IMR-90 (cell line): ENCODE measurements around the gene FNTB.

ENCODE experiments used
- CEBPB ChIP-seq: IDR thresholded peaks from 2 replicates; pipeline ENCODE4 v1.6.1; 2012; ENCODE audit warnings: low read depth, low read length, improper control_type of control experiment
- MXI1 ChIP-seq: IDR thresholded peaks from 2 replicates; pipeline ENCODE4 v1.6.1; 2012; ENCODE audit warnings: low read depth, mild to moderate bottlenecking, low read length, moderate library complexity, borderline replicate concordance
- NFE2L2 ChIP-seq: fragments of 150-350 bp; IDR thresholded peaks from 2 replicates; pipeline ENCODE4 v1.6.1; 2016; ENCODE audit warnings: low read depth, mild to moderate bottlenecking, low read length
- POLR2A ChIP-seq: IDR thresholded peaks from 2 replicates; pipeline ENCODE4 v1.6.1; 2012; ENCODE audit warnings: mild to moderate bottlenecking, low read depth, low read length
- SMC3 ChIP-seq: fragments of 150-350 bp; IDR thresholded peaks from 2 replicates; pipeline ENCODE4 v1.6.1; 2016; ENCODE audit warnings: low read depth, mild to moderate bottlenecking, antibody characterized with exemption, low read length, moderate library complexity
- TF ChIP-seq, protein P1 (sequence below): conservative IDR thresholded peaks from 2 replicates; pipeline ENCODE4 v1.5.1; 2012; ENCODE audit warnings: mild to moderate bottlenecking, low read depth, low read length, improper control_type of control experiment
- TF ChIP-seq, protein P2 (sequence below): fragments of 150-350 bp; IDR thresholded peaks from 2 replicates; pipeline ENCODE4 v1.6.1; 2017; ENCODE audit warnings: mild to moderate bottlenecking, antibody characterized with exemption, low read length, low read depth
- TF ChIP-seq, protein P3 (sequence below): fragments of 150-350 bp; IDR thresholded peaks from 2 replicates; pipeline ENCODE4 v1.6.1; 2016; ENCODE audit warnings: low read depth, mild to moderate bottlenecking, low read length, moderate library complexity, borderline replicate concordance

DNA sequence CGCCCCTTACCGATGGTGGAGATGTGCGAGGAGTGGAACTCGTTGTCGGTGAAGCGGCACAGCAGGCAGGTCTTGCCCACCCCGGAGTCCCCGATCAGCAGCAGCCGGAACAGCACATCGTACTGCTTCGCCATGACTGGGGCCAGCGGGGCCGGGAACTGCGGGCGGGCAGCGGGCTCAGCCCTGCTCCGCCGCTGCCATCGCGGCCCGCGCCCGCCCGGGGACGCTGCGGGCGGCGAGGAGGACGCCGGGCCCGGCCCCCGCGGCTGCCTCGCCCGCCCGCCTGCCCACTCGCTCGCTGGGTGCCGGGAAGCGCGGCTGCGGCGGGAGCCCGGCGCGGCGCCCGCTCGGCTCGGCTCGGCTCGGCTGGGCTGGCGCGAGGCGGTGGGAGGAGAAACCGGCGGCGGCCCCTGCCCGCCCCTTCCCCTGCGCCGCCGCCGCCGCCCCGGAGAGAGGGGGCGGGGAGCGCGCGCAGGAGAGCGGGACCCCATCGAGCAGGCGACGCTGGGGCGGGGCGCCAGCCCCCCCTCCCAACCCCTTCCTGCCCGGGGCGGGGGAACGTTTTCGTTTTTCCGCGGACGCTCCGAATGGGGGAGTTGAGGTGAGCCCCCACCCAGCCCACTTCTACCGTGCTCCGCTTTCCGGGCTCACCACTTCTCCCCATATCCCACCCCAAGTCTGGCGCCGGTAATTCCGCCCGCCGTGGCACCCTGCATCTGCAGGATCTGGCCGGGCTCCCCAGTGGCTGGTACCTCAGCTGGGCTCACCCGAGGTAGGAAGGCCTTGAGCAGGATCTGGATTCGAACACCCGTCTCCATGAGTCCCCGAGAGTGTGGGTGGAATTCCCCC is 14.5 kb upstream of the FNTB start, which contains the start of gene RAB15:
- TF ChIP-seq, protein P1, sequence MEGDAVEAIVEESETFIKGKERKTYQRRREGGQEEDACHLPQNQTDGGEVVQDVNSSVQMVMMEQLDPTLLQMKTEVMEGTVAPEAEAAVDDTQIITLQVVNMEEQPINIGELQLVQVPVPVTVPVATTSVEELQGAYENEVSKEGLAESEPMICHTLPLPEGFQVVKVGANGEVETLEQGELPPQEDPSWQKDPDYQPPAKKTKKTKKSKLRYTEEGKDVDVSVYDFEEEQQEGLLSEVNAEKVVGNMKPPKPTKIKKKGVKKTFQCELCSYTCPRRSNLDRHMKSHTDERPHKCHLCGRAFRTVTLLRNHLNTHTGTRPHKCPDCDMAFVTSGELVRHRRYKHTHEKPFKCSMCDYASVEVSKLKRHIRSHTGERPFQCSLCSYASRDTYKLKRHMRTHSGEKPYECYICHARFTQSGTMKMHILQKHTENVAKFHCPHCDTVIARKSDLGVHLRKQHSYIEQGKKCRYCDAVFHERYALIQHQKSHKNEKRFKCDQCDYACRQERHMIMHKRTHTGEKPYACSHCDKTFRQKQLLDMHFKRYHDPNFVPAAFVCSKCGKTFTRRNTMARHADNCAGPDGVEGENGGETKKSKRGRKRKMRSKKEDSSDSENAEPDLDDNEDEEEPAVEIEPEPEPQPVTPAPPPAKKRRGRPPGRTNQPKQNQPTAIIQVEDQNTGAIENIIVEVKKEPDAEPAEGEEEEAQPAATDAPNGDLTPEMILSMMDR = no peak; the same call in 1 of the 2 replicates
- TF ChIP-seq, protein P2, sequence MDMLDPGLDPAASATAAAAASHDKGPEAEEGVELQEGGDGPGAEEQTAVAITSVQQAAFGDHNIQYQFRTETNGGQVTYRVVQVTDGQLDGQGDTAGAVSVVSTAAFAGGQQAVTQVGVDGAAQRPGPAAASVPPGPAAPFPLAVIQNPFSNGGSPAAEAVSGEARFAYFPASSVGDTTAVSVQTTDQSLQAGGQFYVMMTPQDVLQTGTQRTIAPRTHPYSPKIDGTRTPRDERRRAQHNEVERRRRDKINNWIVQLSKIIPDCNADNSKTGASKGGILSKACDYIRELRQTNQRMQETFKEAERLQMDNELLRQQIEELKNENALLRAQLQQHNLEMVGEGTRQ = no peak
- TF ChIP-seq NFE2L2 (no peak), POLR2A (no peak), MXI1 (no peak), SMC3 (no peak), CEBPB (no peak)
- TF ChIP-seq, protein P3, sequence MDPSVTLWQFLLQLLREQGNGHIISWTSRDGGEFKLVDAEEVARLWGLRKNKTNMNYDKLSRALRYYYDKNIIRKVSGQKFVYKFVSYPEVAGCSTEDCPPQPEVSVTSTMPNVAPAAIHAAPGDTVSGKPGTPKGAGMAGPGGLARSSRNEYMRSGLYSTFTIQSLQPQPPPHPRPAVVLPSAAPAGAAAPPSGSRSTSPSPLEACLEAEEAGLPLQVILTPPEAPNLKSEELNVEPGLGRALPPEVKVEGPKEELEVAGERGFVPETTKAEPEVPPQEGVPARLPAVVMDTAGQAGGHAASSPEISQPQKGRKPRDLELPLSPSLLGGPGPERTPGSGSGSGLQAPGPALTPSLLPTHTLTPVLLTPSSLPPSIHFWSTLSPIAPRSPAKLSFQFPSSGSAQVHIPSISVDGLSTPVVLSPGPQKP = no peak
